Activated T-cell treated with anti-CD3 and anti-CD28 coated beads, Interleukin-2, amount 50 U/mL, for 48 hours (primary cell): Measurements from ENCODE around the gene TEFM.
"Not testable (repeated sequence)": the region's sequence is repeated elsewhere in the genome, so short reads cannot be mapped to it uniquely, and the experiment has no call there.

Experiments used
- DNase-seq, 2 experiments: peaks; one replicate each; pipeline ENCODE4 v3.0.0-alpha.2; 2020

The TEFM gene

GRCh38 chr17:30920683-30921543, 14.9 kb upstream of the TEFM start:
- DNase-seq, result no peak

- no peak for DNase-seq
These were observed 14.2 kb upstream of the TEFM start for GRCh38 chr17:30920282-30920681.

- no peak for DNase-seq
These were observed 11.0 kb upstream of the TEFM start for GRCh38 chr17:30917050-30917449.

- DNase-seq, result no peak
These were observed 10.0 kb upstream of the TEFM start for GRCh38 chr17:30915833-30916611.

- no peak for DNase-seq
These were observed 7.9 kb upstream of the TEFM start for GRCh38 chr17:30913955-30914354.

GRCh38 chr17:30910151-30910550, 4.1 kb upstream of the TEFM start:
- not testable (repeated sequence) for DNase-seq

GRCh38 chr17:30908717-30909420, 2.8 kb upstream of the TEFM start:
- no peak for DNase-seq

- DNase-seq, result no peak
These were observed 317 bp downstream of the TEFM start for GRCh38 chr17:30905742-30906100.

- DNase-seq, result no peak
These were observed 8.7 kb downstream of the TEFM start for GRCh38 chr17:30897311-30897710.

- no peak for DNase-seq
These were observed 11.8 kb downstream of the TEFM start for GRCh38 chr17:30894236-30894635.

- DNase-seq, result no peak
These were observed 19.9 kb downstream of the TEFM start for GRCh38 chr17:30886187-30886586.

GRCh38 chr17:30869005-30869404, 37.0 kb downstream of the TEFM start:
- no peak for DNase-seq

GRCh38 chr17:30864636-30865035, 41.4 kb downstream of the TEFM start:
- no peak for DNase-seq

GRCh38 chr17:30858556-30859250, 47.3 kb downstream of the TEFM start:
- DNase-seq, result no peak

- DNase-seq, result no peak
These were observed 51.9 kb downstream of the TEFM start for GRCh38 chr17:30854146-30854545.
